PC-9 (cell line): ENCODE measurements around the gene KLF15.

Experiments
- EZH2 ChIP-seq: fragments of 200-600 bp; sonication (generic); IDR thresholded peaks from 2 replicates; pipeline ENCODE4 v1.8.0; 2017; ENCODE audit warnings: antibody characterized with exemption, low read depth
- TF ChIP-seq, protein P1 (sequence below): fragments of 200-600 bp; sonication (generic); conservative IDR thresholded peaks from 2 replicates; pipeline ENCODE4 v1.6.1; 2017; ENCODE audit warnings: mixed run types, antibody characterized with exemption, mild to moderate bottlenecking, moderate library complexity

DNA sequence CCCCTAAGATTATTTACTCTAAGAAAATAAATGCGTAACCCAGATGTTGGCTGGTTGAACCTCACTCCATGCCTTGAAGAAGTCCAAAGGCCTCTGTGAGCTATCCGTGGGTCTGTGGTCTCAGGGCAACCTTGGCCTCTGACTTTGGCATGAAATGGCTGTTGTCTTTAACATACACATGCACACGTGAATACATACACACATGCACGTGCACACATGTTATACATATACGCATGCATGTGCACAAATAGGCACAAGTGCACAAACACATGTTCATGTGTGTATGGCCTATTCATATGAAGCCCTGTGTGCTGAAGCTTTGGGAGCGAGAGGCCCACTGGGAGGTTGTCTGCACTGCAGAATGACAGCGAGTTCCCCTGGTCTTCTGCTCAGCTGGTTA, 50.8 kb downstream of the KLF15 start:
- TF ChIP-seq EZH2 = no peak
- TF ChIP-seq, protein P1, sequence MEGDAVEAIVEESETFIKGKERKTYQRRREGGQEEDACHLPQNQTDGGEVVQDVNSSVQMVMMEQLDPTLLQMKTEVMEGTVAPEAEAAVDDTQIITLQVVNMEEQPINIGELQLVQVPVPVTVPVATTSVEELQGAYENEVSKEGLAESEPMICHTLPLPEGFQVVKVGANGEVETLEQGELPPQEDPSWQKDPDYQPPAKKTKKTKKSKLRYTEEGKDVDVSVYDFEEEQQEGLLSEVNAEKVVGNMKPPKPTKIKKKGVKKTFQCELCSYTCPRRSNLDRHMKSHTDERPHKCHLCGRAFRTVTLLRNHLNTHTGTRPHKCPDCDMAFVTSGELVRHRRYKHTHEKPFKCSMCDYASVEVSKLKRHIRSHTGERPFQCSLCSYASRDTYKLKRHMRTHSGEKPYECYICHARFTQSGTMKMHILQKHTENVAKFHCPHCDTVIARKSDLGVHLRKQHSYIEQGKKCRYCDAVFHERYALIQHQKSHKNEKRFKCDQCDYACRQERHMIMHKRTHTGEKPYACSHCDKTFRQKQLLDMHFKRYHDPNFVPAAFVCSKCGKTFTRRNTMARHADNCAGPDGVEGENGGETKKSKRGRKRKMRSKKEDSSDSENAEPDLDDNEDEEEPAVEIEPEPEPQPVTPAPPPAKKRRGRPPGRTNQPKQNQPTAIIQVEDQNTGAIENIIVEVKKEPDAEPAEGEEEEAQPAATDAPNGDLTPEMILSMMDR = no peak
